GM12878 (cell line): ENCODE measurements around the gene UAP1L1. TPM values are rescaled to one million over a fixed set of nuclear protein-coding genes. Genes with fewer than 3 reads are reported as not detected.

Experiments used
- ASH2L ChIP-seq: fragments of 300-600, 200-600 bp; sonication (generic); IDR thresholded peaks from 2 replicates; pipeline ENCODE4 v1.6.1; 2017; ENCODE audit warnings: low read depth, mild to moderate bottlenecking, borderline replicate concordance
- BACH1 ChIP-seq: fragments of 450-650 bp; IDR thresholded peaks from 2 replicates; pipeline ENCODE4 v1.6.1; 2017; ENCODE audit warnings: mild to moderate bottlenecking, borderline replicate concordance
- BCL11A ChIP-seq: IDR thresholded peaks from 2 replicates; pipeline ENCODE4 v1.6.1; 2011; ENCODE audit warnings: low read depth, low read length
- BHLHE40 ChIP-seq, 2 experiments: fragments of 450-650 bp in 1 of 2; IDR thresholded peaks; 2 replicates each; pipeline ENCODE4 v1.6.1; 2011 to 2017; ENCODE audit warnings: low read depth in 2 of 2, borderline replicate concordance in 1 of 2, improper control_type of control experiment in 1 of 2, low read length in 1 of 2, mild to moderate bottlenecking in 1 of 2
- CBX3 ChIP-seq: fragments of 200-600 bp; sonication (generic); IDR thresholded peaks from 2 replicates; pipeline ENCODE4 v1.6.1; 2016; ENCODE audit warnings: low read depth, borderline replicate concordance
- DPF2 ChIP-seq: fragments of 450-650 bp; IDR thresholded peaks from 2 replicates; pipeline ENCODE4 v1.6.1; 2017; ENCODE audit warnings: mild to moderate bottlenecking
- ESRRA ChIP-seq: IDR thresholded peaks from 2 replicates; pipeline ENCODE4 v1.6.1; 2012; ENCODE audit warnings: mild to moderate bottlenecking, low read length, improper control_type of control experiment
- EZH2 ChIP-seq: IDR thresholded peaks from 2 replicates; pipeline ENCODE4 v1.6.1; 2012; ENCODE audit warnings: low read depth, mild to moderate bottlenecking, control low read depth, inconsistent platforms, low read length, borderline replicate concordance; ENCODE audit not compliant: control insufficient read depth
- FOXM1 ChIP-seq: IDR thresholded peaks from 2 replicates; pipeline ENCODE4 v1.6.1; 2012; ENCODE audit warnings: low read depth, mild to moderate bottlenecking, inconsistent platforms, low read length, moderate library complexity
- HSF1 ChIP-seq: fragments of 150-350 bp; IDR thresholded peaks from 2 replicates; pipeline ENCODE4 v1.6.1; 2014; ENCODE audit warnings: mild to moderate bottlenecking, low read depth, low read length
- KAT2A ChIP-seq: conservative IDR thresholded peaks from 2 replicates; pipeline ENCODE4 v1.6.1; 2011; ENCODE audit warnings: low read depth, low read length; ENCODE audit not compliant: control insufficient read depth
- POLR2AphosphoS2 ChIP-seq: IDR thresholded peaks from 2 replicates; pipeline ENCODE4 v1.6.1; 2011; ENCODE audit warnings: low read depth, mild to moderate bottlenecking, low read length, improper control_type of control experiment, moderate library complexity
- RAD51 ChIP-seq: fragments of 450-650 bp; IDR thresholded peaks from 2 replicates; pipeline ENCODE4 v1.6.1; 2016; ENCODE audit warnings: moderate library complexity, mild to moderate bottlenecking, inconsistent platforms
- RCOR1 ChIP-seq: conservative IDR thresholded peaks from 2 replicates; pipeline ENCODE4 v1.6.1; 2012; ENCODE audit warnings: low read depth, low read length, improper control_type of control experiment
- RELA ChIP-seq: fragments of 450-650 bp; IDR thresholded peaks from 2 replicates; pipeline ENCODE4 v1.8.0; 2014; ENCODE audit warnings: borderline replicate concordance; ENCODE audit not compliant: partially characterized antibody
- RELB ChIP-seq: fragments of 450-650 bp; IDR thresholded peaks from 2 replicates; pipeline ENCODE4 v1.6.1; 2017; ENCODE audit warnings: low read depth, mild to moderate bottlenecking, moderate library complexity
- SPI1 ChIP-seq: IDR thresholded peaks from 2 replicates; pipeline ENCODE4 v1.6.1; 2011; ENCODE audit warnings: low read depth, mild to moderate bottlenecking, low read length, moderate library complexity, borderline replicate concordance; ENCODE audit not compliant: insufficient read depth
- SREBF2 ChIP-seq: IDR thresholded peaks from 2 replicates; pipeline ENCODE4 v1.6.1; 2012; ENCODE audit warnings: mild to moderate bottlenecking, low read length
- TAF1 ChIP-seq: IDR thresholded peaks from 2 replicates; pipeline ENCODE4 v1.6.1; 2011; ENCODE audit warnings: mild to moderate bottlenecking, low read depth, low read length, borderline replicate concordance
- TCF12 ChIP-seq: IDR thresholded peaks from 2 replicates; pipeline ENCODE4 v1.6.1; 2011; ENCODE audit warnings: low read depth, mild to moderate bottlenecking, low read length
- TCF3 ChIP-seq: IDR thresholded peaks from 2 replicates; pipeline ENCODE4 v1.6.1; 2012; ENCODE audit warnings: low read depth, mild to moderate bottlenecking, low read length, borderline replicate concordance; ENCODE audit not compliant: insufficient read depth
- ZBTB33 ChIP-seq: fragments of 450-650 bp; IDR thresholded peaks from 2 replicates; pipeline ENCODE4 v1.6.1; 2017; ENCODE audit warnings: mild to moderate bottlenecking
- ZNF207 ChIP-seq: fragments of 450-650 bp; IDR thresholded peaks from 2 replicates; pipeline ENCODE4 v1.6.1; 2014; ENCODE audit warnings: antibody characterized with exemption, mild to moderate bottlenecking, borderline replicate concordance
- polyA plus RNA-seq, 11 experiments: library from polyadenylated mRNA; depleted of rRNA in 4 of 11; unstranded in 6 of 11; stranded (reverse) in 5 of 11; fragments of >200 nt; fragmentation: Nextera tagmentation in 4 of 11; fragmentation: Illumina TruSeq in 1 of 11; extraction: Ambion mirVana in 4 of 11; extraction: Trizol in 1 of 11; gene quantifications; 1 replicate in 1 of 11; 2 replicates in 10 of 11; pipeline versions ENCODE4 v1.2.1 to v1.2.3, GENCODE V29; 2011 to 2016; ENCODE audit warnings: inconsistent platforms in 2 of 11, missing spikeins in 2 of 11, low read depth in 1 of 11
- total RNA-seq, 4 experiments: library from RNA; depleted of rRNA in 3 of 4; stranded (reverse); fragments of >200 nt in 3 of 4; fragmentation: Illumina TruSeq in 1 of 4; extraction: Trizol in 1 of 4; gene quantifications; 2 replicates each; pipeline versions ENCODE4 v1.2.1 to v1.2.3, GENCODE V29; 2013 to 2021

Gene UAP1L1
- total and polyA plus RNA-seq, 10 of the 15 experiments (the other 5 are each of a cell fraction or from before 2014, with no cell fraction given): 0.29 to 15.7 (median 5.8) TPM

GRCh38 chr9:137034709-137035506 is 42.4 kb upstream of the UAP1L1 start (continued):
- no peak for TF ChIP-seq KAT2A
- TF ChIP-seq EZH2: no peak
- peak; percentile 71 for TF ChIP-seq TCF12
- TF ChIP-seq RCOR1: peak; percentile 78; the same call in 1 of the 2 replicates
- TF ChIP-seq SPI1: no peak
- no peak for TF ChIP-seq ESRRA
- no peak for TF ChIP-seq POLR2AphosphoS2
- TF ChIP-seq HSF1: no peak
- no peak for TF ChIP-seq TAF1
- TF ChIP-seq FOXM1: no peak
- TF ChIP-seq RELB: peak; percentile 71; the same call in 1 of the 2 replicates
- TF ChIP-seq RELA: peak; percentile 54
- no peak for TF ChIP-seq RAD51
- no peak; the same call in 1 of the 2 replicates for TF ChIP-seq ZNF207
- no peak for TF ChIP-seq ASH2L
- no peak for TF ChIP-seq CBX3
- TF ChIP-seq SREBF2: no peak
- peak in 1 of 2 experiments; percentile 41; a peak in 1 of 4 replicates for TF ChIP-seq BHLHE40 (IDR thresholded peaks at IDR 0.05; ENCODE audit: borderline replicate concordance in 1 of 2, low read depth in 2 of 2, low read length in 1 of 2)
- no peak; the same call in 1 of the 2 replicates for TF ChIP-seq TCF3
- TF ChIP-seq ZBTB33: no peak
- TF ChIP-seq DPF2: peak; percentile 90
- TF ChIP-seq BACH1: peak; percentile 60; the same call in 1 of the 2 replicates
- TF ChIP-seq BCL11A: peak; percentile 63; the same call in 1 of the 2 replicates
